OCI-LY3 (cell line): ENCODE results near the gene NEMP1.

Experiments used
- CTCF ChIP-seq: fragments of 200-600, 300-600 bp; sonication (generic); IDR thresholded peaks from 2 replicates; pipeline ENCODE4 v1.5.1; 2014; ENCODE audit warnings: antibody characterized with exemption, low read length, low read depth
- EZH2phosphoT487 ChIP-seq: fragments of 200-600 bp; shearing (Covaris generic); IDR thresholded peaks from 2 replicates; pipeline ENCODE4 v1.6.1; 2018; ENCODE audit warnings: antibody characterized with exemption, mixed run types, low read depth

- TF ChIP-seq CTCF, result no peak
- TF ChIP-seq EZH2phosphoT487, result no peak
Observed at GRCh38 chr12:57103856-57104255, 25.3 kb upstream of the NEMP1 start.
